C4-2B (cell line): ENCODE measurements around the gene NUDT11.
A peak's percentile ranks its signal among the peaks of the same experiment; 100 is the strongest.
"Not testable (repeated sequence)": the region's sequence is repeated elsewhere in the genome, so short reads cannot be mapped to it uniquely, and the experiment has no call there.

Experiments used
- H3K27ac ChIP-seq: fragments of 450-650 bp; 2 replicates; pipeline ENCODE4 v1.5.1; 2017
- ZFX ChIP-seq: fragments of 450-650 bp; IDR thresholded peaks from 2 replicates; pipeline ENCODE4 v1.6.1; 2017
- TF ChIP-seq, protein P1 (sequence below): fragments of 450-650 bp; conservative IDR thresholded peaks from 2 replicates; pipeline ENCODE4 v1.5.1; 2017; ENCODE audit warnings: mild to moderate bottlenecking

NUDT11 gene

GRCh38 chrX:51496501-51497291 lies at the start of gene NUDT11:
NUDT11 (minus strand) TSS chrX:51496592; CDS start chrX:51496444, 148 bp downstream.
- no peak for TF ChIP-seq ZFX
- TF ChIP-seq, protein P1, sequence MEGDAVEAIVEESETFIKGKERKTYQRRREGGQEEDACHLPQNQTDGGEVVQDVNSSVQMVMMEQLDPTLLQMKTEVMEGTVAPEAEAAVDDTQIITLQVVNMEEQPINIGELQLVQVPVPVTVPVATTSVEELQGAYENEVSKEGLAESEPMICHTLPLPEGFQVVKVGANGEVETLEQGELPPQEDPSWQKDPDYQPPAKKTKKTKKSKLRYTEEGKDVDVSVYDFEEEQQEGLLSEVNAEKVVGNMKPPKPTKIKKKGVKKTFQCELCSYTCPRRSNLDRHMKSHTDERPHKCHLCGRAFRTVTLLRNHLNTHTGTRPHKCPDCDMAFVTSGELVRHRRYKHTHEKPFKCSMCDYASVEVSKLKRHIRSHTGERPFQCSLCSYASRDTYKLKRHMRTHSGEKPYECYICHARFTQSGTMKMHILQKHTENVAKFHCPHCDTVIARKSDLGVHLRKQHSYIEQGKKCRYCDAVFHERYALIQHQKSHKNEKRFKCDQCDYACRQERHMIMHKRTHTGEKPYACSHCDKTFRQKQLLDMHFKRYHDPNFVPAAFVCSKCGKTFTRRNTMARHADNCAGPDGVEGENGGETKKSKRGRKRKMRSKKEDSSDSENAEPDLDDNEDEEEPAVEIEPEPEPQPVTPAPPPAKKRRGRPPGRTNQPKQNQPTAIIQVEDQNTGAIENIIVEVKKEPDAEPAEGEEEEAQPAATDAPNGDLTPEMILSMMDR = no peak
- peak within 1 kb of the TSS; percentile 63 for H3K27ac ChIP-seq

- TF ChIP-seq, protein P1 = no peak
- no peak for TF ChIP-seq ZFX
- H3K27ac ChIP-seq = no peak overlapping the region
These were observed 24.0 kb upstream of the NUDT11 start for GRCh38 chrX:51520393-51520792.

- not testable (repeated sequence) for H3K27ac ChIP-seq
These were observed 22.7 kb upstream of the NUDT11 start for GRCh38 chrX:51519131-51519530.

- TF ChIP-seq, protein P1 = no peak
- no peak for TF ChIP-seq ZFX
- no peak overlapping the region for H3K27ac ChIP-seq
These were observed 11.2 kb upstream of the NUDT11 start for GRCh38 chrX:51507551-51507950.

- H3K27ac ChIP-seq = peak overlapping the region; percentile 63
These were observed 497 bp downstream of the NUDT11 start for GRCh38 chrX:51495701-51496488.

DNA sequence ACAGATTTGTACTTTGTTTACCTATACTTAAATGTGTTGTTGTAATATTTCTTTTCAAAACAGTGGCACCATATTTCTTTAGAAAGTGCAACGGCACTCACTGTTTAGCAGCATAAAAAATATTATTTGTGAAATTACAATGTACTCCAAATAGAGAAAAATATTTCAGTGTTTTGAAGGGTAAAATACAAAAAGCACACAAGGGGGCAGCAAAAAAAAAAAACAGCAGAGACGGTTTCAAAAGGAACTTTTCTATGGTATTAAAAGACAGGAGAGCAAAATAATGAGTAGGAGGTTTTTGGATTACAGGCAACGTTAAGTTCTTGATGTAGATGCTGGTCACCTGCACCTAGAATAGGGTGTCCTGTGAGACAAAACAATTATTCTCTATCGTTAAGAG lies 2.0 kb downstream of the NUDT11 start:
- TF ChIP-seq, protein P1 = peak; percentile 24
- no peak for TF ChIP-seq ZFX
- H3K27ac ChIP-seq = no peak overlapping the region

DNA sequence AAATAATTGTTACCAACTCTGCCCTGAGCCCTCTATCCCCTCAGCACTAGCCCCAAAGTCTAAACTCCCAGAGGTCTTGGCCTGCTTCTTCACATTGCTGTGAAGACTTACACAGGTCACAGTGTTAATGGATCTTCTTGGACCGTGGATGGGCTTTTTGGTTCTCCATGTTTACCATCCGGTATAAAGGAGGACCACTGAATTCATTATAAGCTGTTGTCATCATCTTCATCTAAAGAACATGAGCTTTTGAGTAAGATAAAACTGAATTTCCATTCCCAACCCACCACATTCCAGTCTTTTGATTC lies 8.5 kb downstream of the NUDT11 start:
- TF ChIP-seq ZFX = no peak
- TF ChIP-seq, protein P1 = peak; percentile 42
- H3K27ac ChIP-seq = no peak overlapping the region

- H3K27ac ChIP-seq = no peak overlapping the region
- TF ChIP-seq, protein P1 = no peak
- TF ChIP-seq ZFX = no peak
These were observed 11.8 kb downstream of the NUDT11 start for GRCh38 chrX:51484616-51485015.

- not testable (repeated sequence) for H3K27ac ChIP-seq
These were observed 14.0 kb downstream of the NUDT11 start for GRCh38 chrX:51482411-51482810.
